DLD1 (cell line): Measurements from ENCODE around the gene GDF11.

ENCODE experiments used
- in situ Hi-C: cut with HindIII; loops from 2 replicates; pipeline ENCODE4 v1.10.0; 2017; ENCODE audit warnings: low sequenced_read_pairs

The GDF11 gene

GRCh38 chr12:55706568-55707218 is 36.2 kb upstream of the GDF11 start:
- in situ Hi-C loops: no loop called here

DNA sequence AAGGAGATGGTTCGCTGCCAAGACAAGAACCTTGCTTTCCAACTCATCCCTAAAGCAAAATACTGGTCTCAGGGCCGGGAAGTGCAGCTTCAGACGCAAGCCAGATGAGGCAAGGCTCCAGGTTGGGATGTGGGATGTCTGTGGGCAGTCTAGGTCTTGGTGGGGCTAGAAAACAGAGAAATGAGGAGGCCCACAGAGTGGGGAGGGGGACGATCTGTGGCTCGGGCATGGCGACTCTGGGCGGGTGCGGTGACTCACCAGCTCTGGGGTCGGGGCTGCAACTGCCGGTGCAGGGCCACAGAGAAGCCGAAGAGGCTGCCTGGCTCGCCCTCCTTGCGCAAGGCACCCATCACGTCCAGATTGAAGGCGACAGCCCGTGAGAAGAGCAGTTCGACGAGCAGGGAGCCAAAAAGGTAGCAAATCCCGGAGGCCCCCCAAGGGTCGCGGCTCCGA is 35.7 kb upstream of the GDF11 start:
- in situ Hi-C loops: no loop called here

DNA sequence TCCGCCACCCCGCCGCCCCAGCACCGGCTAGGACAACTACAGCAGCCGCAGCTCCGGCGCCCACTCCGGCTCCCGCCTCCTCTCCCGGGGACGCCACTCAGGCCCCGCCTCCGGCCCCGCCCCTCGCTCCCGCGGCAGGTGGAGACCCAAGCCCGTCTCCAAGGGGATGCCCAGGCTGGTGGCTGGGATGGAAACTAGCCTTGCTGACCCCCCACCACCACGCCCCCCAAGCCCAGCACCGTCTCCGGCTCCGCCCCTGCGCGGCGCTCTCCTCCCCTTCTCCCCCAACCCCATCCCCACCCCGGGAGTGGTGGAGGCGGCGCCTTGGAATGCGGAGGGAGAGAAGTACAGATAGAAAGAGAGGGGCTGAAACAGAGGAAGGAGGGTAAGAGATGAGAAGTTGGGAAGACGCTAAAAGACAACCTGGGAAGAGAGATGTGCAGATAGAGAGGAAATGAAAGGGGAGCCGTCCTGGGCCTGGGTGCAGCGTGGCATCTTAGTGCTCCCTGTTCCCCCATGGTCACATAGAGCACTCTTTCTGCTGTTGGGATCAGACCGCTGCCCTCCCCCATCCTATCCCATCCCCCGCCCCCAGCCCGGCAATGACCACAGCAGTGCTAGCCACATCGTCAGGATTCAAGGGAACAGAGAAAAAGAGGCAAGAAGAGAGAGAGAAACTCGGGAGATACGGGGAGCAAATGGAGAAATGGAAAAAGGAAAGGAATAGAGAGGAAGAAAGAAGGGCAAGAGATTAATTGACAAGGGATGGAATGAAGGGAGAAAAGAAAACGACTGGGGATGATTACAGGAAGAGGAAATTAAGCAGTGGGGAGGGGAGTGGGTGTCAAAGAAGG is 34.9 kb upstream of the GDF11 start, which contains the start of gene ITGA7:
Gene ITGA7, minus strand, starts transcription at position 64 of the 854 bp plus-strand sequence. CDS start 222 bp downstream, outside the sequence.
- in situ Hi-C loops: no loop called here

- in situ Hi-C loops: no loop called here
These were observed 34.2 kb upstream of the GDF11 start for GRCh38 chr12:55708695-55709233.

DNA sequence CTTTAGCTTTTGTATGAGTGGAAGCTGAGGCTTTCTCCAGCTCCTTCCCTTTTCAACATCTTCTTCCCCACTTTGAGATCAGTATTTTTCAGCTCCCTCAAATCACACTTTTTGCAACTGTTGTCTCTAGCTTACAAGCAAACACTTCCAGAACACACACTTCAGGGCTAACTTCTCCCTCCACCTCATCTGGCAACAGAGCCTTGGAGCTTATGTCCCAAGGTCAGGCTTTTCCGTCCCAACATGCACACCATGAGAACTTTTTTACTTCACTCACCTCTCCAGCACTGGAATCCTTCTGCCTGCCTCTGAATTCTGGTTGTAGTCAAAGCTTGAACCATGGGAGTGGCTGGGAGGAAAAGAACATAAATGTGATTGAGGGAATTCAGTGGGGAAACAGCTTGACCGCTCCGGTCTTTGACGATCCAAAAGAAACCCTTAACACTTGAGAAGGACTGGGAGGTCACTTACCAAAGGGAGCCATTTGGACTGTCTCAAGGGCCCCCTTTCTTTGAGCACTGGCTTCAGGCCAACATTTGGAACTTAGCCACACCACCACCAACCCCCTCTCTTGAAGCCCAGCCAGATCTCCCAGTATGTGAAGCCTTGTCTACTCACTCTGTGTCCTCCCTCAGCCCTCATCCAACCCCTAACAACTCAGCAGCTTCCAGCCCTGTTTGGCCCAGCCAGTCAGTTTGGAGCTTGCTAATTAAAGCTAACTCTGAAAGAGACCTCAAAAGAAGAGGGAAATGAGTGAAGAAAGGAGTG is 31.0 kb upstream of the GDF11 start:
- in situ Hi-C loops: no loop called here

- in situ Hi-C loops: no loop called here
These were observed 30.1 kb upstream of the GDF11 start for GRCh38 chr12:55712700-55713415.

DNA sequence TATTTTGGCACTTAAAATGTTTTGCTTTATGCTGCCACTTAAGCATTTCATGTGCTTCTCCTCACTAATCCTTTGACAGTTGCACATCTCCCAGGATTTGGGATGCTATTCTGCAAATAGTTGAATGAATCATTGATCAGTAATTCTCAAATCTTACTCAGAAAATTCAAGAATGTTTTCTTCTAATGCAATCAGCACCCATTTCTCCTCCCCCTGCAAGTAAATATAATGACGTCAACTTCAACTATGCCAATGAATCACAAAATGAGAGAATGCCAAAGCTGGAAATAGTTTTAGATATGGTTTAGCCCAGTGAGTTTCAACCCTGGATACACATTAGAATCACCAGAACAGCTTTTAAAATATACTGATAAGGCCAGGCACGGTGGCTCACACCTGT is 29.2 kb upstream of the GDF11 start:
- in situ Hi-C loops: no loop called here

DNA sequence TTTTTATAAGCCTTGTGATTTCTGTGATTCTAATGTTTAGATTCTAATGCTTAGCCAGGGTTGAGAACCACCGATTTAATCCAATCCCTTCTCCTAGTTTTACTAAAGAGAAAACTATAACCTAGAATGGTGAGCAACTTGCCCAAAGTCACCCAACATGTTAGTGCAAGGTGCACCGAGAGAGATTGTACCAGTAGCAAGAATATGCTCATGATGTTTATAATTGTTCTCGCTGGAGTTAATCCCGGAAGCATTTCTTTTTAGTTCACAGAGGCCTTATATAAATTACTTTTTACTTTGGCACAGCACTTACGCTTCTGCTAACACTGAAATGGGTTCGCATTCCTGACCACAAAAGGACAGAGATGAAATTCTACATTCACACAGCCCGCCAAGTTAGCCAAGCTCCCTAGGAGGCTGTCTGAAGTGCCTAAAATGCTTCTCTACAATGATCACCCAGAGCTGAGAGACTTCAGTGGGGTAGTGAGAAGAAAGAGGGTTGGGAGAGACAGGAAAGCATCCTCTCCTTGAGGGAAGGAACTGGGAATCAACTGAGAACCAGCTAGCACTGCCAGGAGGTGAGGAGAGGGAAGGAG is 27.7 kb upstream of the GDF11 start:
- in situ Hi-C loops: no loop called here

DNA sequence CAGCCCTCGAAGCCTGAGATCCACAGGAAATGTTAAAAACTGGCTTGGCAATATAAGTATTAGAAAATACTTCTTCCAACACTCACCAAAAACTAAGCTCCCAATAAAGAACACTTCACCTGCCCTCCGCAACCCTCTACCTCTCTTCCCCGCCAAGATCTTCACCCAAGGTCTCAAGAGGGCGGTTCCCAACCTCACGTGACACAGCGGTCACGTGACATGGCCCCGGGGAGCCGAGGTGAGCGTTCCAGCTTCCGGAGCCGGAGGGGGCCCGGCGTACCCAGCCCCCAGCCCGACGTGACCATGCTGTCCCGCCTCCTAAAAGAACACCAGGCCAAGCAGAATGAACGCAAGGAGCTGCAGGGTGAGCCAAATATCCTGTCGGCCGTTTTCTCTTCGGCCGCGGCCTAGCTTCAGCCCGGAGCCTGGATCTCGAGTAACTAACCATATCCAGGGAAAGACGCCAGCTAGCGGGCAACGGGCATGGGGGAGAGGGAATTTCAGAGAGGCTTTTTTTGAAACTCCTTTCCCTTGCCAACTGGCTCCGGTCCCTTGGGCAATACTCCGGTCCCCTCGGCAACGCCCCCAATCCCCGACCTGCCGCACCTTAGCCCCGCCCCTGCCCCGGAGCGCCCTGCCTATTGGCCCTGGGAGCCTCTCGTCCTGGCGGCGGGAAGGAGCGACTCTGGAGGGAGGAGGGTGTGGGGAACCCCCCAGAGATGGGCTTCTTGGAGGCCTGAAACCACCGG is 26.9 kb upstream of the GDF11 start, which contains the start of gene BLOC1S1:
Gene BLOC1S1, plus strand, starts transcription at position 214 of the 749 bp plus-strand sequence. Its CDS starts 6 bp downstream, at position 220.
- in situ Hi-C loops: no loop called here

- in situ Hi-C loops: no loop called here
These were observed 26.4 kb upstream of the GDF11 start for GRCh38 chr12:55716582-55716957.

DNA sequence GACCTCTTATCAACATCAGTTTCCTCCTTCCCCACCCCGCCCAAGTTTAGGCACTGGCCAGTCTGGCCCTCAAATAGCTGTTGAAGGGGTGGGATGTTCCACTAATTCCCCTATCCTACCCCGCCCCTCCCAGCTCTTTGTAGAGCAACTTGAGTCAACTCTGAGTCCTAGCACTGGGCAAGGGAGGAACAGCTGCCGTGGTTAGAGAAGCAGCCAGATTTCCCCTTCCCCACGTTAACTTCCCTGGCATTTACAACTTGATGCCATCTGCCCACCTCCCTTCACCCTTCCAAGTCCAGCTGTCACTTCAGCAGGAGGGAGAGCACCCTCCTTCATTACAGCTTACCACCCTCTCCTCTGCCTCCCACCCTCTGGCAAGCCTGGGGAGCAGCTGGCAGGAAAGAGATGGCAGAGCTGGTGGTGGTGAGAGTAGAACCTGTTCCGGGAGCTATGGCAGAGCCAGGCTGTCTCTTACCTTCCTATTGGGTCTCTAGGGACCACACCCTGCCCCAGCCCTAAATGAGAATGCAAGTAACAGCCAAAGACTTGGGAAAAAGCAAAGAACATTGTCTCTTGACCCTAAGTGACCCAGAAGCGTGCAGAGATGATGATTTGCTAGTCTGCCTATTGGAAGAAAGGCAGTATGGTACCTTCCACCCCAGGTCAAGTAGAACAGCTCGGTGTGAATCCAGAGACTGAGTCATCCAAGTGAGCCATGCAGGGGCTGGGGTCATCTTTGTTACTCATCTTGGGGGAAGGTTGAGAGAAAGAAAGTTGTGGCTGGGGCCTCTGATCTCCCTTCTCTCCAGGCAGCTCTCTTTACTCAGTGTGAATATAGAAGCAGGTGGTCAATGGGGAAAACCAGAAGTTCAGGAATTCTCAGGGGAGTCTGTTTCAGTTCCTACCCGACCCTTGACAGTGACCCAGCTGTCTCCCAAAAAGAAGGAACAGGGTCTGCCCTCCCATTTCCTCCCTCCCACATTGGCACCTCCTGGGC is 25.6 kb upstream of the GDF11 start:
- in situ Hi-C loops: no loop called here

DNA sequence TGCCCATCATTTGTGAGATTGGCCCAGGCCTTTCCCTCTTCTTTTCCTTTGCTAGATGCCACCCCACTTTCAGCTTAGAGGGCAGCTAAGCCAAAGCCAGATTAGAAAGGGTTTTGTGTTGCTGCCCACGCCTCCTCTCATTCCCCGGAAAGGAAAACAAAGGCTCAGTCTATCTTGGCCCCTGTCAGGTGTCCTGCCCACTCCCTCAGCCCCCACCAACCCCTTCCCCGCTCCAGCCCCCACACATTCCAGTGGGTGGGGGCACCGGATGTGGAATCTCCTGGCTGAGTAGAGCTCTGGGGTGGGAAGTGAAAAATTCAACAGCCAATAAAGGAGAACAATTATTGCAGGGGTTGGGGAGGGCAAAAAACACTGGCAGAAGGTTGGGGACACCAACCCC is 24.9 kb upstream of the GDF11 start:
- in situ Hi-C loops: no loop called here

DNA sequence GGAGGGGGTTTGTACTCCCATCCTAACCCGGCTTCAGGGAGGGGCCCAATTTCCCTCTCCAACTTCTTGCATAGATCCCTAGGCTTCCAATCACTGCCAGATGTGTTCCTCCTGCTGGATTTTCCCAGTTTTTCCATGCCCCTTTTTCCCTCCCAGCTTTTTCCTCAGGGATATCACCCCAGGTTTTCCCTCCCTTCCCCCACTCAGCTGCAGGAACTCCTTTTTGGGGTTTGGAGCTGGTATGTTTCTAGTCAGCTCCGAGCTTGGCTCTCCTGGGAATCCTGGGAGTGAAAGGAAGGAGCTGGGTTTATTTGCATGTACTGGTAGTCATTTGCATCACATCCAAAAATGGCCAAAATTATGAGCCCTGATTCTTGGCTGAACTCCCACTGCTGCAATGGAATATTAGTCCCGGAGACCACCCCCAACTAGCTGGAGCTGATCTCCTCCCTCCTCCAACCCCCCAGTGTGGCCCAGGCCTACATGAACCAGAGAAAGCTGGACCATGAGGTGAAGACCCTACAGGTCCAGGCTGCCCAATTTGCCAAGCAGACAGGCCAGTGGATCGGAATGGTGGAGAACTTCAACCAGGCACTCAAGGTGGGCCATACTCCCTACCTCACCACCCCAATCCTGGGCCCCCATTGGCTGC is 24.2 kb upstream of the GDF11 start:
- in situ Hi-C loops: no loop called here

DNA sequence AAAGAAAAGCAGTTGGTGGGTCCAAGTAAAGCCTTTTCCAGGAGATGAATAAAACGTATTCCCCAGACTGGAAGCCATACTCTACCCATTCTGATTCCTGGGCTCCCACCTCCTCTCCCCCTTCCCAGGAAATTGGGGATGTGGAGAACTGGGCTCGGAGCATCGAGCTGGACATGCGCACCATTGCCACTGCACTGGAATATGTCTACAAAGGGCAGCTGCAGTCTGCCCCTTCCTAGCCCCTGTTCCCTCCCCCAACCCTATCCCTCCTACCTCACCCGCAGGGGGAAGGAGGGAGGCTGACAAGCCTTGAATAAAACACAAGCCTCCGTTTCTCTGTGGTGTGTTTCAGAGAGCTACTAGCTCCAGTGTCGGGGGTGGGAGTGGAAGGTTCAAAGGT is 23.6 kb upstream of the GDF11 start:
- in situ Hi-C loops: no loop called here

GRCh38 chr12:55720071-55720564 is 22.8 kb upstream of the GDF11 start, which contains the start of gene RDH5:
RDH5 (plus strand) TSS chr12:55720393; CDS start chr12:55721185, 792 bp downstream.
- in situ Hi-C loops: no loop called here

GRCh38 chr12:55720894-55721444 is 22.0 kb upstream of the GDF11 start:
- in situ Hi-C loops: no loop called here

GRCh38 chr12:55721601-55722213 is 21.2 kb upstream of the GDF11 start:
- in situ Hi-C loops: no loop called here
